Body of pancreas (tissue), 4 donors: ENCODE results near the gene RBM19. TPM values are rescaled to one million over a fixed set of nuclear protein-coding genes. Genes with fewer than 3 reads are reported as not detected.
A peak's percentile ranks its signal among the peaks of the same experiment; 100 is the strongest.
"Not testable (repeated sequence)": the region's sequence is repeated elsewhere in the genome, so short reads cannot be mapped to it uniquely, and the experiment has no call there.

Experiments used
- ATAC-seq: fragments of 150-250 bp; one replicate; pipeline ENCODE4 v1.9.1; 2016
- DNase-seq, 4 donors: peaks; one replicate each; pipeline ENCODE4 v3.0.0-alpha.2; 2019
- H3K27ac ChIP-seq, 4 donors: fragments of 200-600 bp; sonication (generic); 1 replicate in 3 of 4; 2 replicates in 1 of 4; pipeline versions ENCODE4 v1.5.1 to v1.6.1; 2016 to 2019; ENCODE audit warnings: mild to moderate bottlenecking in 1 of 4, mixed read lengths in 1 of 4, moderate library complexity in 1 of 4
- H3K27me3 ChIP-seq, 2 donors: fragments of 200-600 bp; sonication (generic); one replicate each; pipeline ENCODE4 v1.6.0; 2016; ENCODE audit warnings: mild to moderate bottlenecking in 1 of 2
- H3K36me3 ChIP-seq, 2 donors: fragments of 200-600 bp; sonication (generic); replicated peaks in 1 of 2; 2 replicates each; pipeline ENCODE4 v1.5.1; 2016; ENCODE audit warnings: low read depth in 2 of 2; ENCODE audit not compliant: insufficient read depth in 1 of 2
- H3K4me1 ChIP-seq: fragments of 200-600 bp; sonication (generic); one replicate; pipeline ENCODE4 v1.6.0; 2016
- H3K4me3 ChIP-seq, 2 donors: fragments of 200-600 bp; sonication (generic); 1 replicate in 1 of 2; 2 replicates in 1 of 2; pipeline ENCODE4 v1.5.1; 2016 to 2019
- H3K9me3 ChIP-seq, 3 donors: fragments of 200-600 bp; sonication (generic); 1 replicate in 2 of 3; 2 replicates in 1 of 3; pipeline ENCODE4 v1.5.1; 2016
- POLR2A ChIP-seq, 3 donors: fragments of 450-650 bp; IDR thresholded peaks; one replicate each; pipeline ENCODE4 v1.6.1; 2016; ENCODE audit warnings: antibody characterized with exemption in 3 of 3, mild to moderate bottlenecking in 2 of 3
- WGBS, 2 donors: methylation state at CpG; one replicate each; pipeline ENCODE4 v1.1.5; 2017; 5-methylcytosine and 5-hydroxymethylcytosine counted together
- intact Hi-C: fragments of 100-400 bp; cut with DNase I; formaldehyde crosslinking; loops from one replicate; pipeline ENCODE4 v1.15.1; 2023
- total RNA-seq, 2 donors: library from RNA; depleted of rRNA; stranded (reverse); fragments of >200 nt; gene quantifications; one replicate each; pipeline ENCODE4 v1.1.0, GENCODE V29; 2016
- TF ChIP-seq, protein P1 (sequence below), 7 experiments: fragments of 450-650 bp in 4 of 7; fragments of 200-600 bp in 3 of 7; sonication (generic) in 3 of 7; IDR thresholded peaks; one replicate each; pipeline ENCODE4 v1.5.1; 2016 to 2019; ENCODE audit warnings: antibody characterized with exemption in 7 of 7

The RBM19 gene
- total RNA-seq, 2 donors from 2014 or later = 18.4 to 36.3 TPM

DNA sequence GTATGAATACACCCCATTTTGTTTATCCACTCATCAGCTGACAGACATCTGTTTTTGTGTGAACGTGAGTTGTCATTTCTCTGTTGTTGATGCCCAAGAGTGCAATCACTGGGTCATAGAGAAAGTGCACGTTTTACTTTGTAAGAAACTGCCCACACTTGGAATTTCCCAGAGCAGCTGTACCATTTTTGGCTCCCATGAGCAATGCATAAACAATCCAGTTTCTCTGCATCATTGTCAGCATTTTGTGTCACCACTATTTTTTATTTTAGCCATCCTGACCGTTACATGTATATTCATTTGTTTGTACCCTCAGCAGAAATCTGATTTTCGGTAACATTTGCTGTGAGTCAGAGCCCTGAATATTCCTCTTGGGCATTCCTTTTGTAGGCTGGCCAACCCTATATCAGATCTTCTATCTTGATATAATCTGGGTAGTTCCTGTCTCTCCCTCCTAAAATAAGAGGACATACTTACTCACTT, 62.7 kb downstream of the RBM19 start:
- DNase-seq (no peak), ATAC-seq (no peak)
- intact Hi-C loops = no loop called here
- WGBS, 2 donors = 86 to 94% methylated on average over 4 of the region's 4 CpGs
- H3K4me1 ChIP-seq = peaks cover 19% of the 10 kb centered on the region
- TF ChIP-seq POLR2A (IDR thresholded peaks at IDR 0.05) = no peak
- TF ChIP-seq, protein P1, sequence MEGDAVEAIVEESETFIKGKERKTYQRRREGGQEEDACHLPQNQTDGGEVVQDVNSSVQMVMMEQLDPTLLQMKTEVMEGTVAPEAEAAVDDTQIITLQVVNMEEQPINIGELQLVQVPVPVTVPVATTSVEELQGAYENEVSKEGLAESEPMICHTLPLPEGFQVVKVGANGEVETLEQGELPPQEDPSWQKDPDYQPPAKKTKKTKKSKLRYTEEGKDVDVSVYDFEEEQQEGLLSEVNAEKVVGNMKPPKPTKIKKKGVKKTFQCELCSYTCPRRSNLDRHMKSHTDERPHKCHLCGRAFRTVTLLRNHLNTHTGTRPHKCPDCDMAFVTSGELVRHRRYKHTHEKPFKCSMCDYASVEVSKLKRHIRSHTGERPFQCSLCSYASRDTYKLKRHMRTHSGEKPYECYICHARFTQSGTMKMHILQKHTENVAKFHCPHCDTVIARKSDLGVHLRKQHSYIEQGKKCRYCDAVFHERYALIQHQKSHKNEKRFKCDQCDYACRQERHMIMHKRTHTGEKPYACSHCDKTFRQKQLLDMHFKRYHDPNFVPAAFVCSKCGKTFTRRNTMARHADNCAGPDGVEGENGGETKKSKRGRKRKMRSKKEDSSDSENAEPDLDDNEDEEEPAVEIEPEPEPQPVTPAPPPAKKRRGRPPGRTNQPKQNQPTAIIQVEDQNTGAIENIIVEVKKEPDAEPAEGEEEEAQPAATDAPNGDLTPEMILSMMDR (IDR thresholded peaks at IDR 0.05) = no peak
- no peaks in the 10 kb centered on the region for H3K9me3 ChIP-seq
- no peak overlapping the region for H3K4me3 ChIP-seq
- no peak overlapping the region for H3K27ac ChIP-seq
- no peaks in the 10 kb centered on the region for H3K27me3 ChIP-seq
- peaks cover 0 to 4% of the 10 kb centered on the region in 2 donors for H3K36me3 ChIP-seq

DNA sequence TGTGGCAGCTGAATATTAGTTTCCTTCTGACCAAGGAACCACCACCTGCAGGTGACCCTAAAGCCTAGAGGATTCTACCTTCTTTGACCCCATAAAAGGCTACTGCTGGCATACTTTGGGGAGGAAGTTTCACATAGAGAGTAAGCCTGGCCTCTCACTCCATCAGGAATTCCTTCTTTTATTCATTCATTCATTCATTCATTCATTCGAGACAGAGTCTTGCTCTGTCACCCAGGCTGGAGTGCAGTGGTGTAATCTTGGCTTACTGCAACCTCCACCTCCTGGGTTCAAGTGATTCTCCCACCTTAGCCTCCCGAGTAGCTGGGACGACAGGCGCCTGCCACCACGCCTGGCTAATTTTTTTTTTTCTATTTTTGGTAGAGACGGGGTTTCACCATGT, 64.8 kb downstream of the RBM19 start:
- H3K4me1 ChIP-seq = peaks cover 19% of the 10 kb centered on the region
- DNase-seq, intact Hi-C loops, H3K9me3 ChIP-seq, H3K27me3 ChIP-seq, H3K27ac ChIP-seq, H3K36me3 ChIP-seq, H3K4me3 ChIP-seq, ATAC-seq: not testable (repeated sequence)
- 92 to 94% methylated on average over 6 of the region's 6 CpGs for WGBS, 2 donors

DNA sequence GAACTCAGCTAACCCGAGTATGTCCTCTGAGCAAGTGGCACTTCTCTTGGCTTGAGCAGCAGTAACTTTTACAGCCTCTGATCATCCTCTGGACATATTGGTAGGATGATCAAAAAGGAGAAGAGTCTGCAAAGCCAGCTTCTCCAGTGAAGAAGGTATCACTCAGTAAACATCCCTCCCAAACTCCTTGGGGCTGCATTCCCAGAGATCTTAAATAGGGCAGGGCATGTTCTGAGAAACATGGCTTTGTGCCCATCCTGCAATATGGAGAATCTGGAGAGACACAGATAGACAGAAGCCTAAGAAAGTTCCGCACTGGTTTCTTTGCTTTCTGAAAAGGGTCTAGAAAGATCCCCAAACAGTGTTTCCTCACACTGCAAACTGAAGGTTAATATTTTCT, 65.4 kb downstream of the RBM19 start:
- H3K36me3 ChIP-seq = peaks cover 0 to 2% of the 10 kb centered on the region in 2 donors
- no peaks in the 10 kb centered on the region for H3K27me3 ChIP-seq
- TF ChIP-seq, protein P1 (IDR thresholded peaks at IDR 0.05) = no peak
- TF ChIP-seq POLR2A (IDR thresholded peaks at IDR 0.05) = no peak
- 86 to 94% methylated on average over 2 of the region's 2 CpGs for WGBS, 2 donors
- intact Hi-C loops = no loop called here
- H3K4me1 ChIP-seq = peaks cover 19% of the 10 kb centered on the region
- no peak overlapping the region for H3K4me3 ChIP-seq
- H3K27ac ChIP-seq = peak overlapping the region in 1 of 4 donors; percentile 77
- H3K9me3 ChIP-seq = no peaks in the 10 kb centered on the region
- DNase-seq (no peak), ATAC-seq (no peak)

DNA sequence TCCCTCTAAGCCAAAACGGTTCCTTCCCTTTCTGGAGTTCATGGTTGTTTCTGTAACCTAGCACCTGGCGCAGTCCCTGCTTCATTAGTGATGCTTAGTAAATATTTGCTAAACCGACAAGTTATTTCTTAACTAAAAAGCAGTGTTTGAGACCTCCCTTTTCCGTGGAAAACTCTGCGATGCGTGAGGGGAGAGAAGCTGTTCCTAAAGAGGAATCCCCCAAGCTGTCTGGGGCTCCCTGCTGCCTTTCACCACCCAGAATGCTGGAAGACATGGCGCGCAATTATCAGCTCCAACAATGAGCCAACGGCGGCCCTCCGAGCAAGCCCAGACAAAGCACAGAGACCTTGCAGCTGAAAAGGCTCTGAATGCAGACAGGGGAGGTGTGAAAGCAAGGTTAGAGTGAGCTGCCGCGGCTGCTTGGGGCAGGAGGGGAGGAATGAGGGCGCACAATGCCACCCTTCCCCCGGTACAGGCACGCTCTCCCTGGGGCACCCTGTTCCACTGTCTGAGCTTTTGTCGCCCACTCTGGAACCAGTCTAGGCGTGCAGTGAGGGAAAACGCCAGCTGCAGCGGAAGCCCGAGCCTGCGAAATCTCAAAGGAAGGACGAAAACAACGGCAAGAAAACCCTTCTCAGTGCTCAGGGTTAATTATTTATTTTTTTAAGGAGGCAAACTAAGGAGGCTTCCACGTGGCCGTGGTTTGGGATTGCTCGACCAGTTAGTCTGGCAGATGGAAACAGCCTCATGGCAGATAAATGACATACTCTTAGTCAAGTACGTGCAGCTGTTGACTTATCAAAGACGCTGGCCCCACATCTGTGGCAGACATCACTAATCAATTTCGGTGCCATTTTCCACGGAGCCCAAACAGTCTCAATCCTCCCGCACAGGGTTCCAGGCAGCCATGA, 66.3 kb downstream of the RBM19 start:
- Histone ChIP-seq H3K36me3 (peaks cover 0 to 2% of the 10 kb centered on the region in 2 donors), H3K4me3 (no peak overlapping the region), H3K4me1 (peaks cover 19% of the 10 kb centered on the region), H3K27me3 (no peaks in the 10 kb centered on the region), H3K27ac (peak overlapping the region; percentile 61 to 77 (median 70)), H3K9me3 (no peaks in the 10 kb centered on the region)
- peak; percentile 34 to 72 (median 66) for DNase-seq
- TF ChIP-seq POLR2A (IDR thresholded peaks at IDR 0.05) = peak; percentile 38 to 57 (median 50)
- TF ChIP-seq, protein P1 (IDR thresholded peaks at IDR 0.05) = no peak
- ATAC-seq = peak; percentile 62
- intact Hi-C loops = no loop called here
- 31 to 50% methylated on average over 31 to 32 of the region's 32 CpGs for WGBS, 2 donors

DNA sequence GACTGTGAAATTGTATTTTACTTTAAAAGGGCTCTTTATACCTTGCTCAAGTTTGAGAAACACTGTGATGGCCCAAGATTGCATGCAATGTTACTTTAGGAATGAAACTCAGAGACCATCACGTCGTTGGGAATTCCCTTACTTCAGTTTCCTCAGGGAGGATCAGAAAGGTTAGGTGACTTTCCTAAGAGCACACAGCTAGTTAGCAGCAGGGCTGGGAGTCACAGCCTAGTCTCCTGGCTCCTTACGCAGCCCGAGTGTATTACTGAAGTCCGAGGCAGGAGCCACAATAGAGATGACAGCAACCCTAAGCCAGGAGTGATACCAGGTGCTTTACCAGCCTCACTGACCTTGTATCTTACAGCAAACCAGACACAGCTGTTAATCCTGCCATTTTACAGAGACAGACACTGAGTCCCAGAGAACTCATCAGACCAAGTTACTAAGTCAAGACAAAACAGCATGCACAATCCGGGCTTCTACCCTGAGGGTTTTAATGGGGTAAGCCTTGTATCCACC, 67.0 kb downstream of the RBM19 start:
- TF ChIP-seq POLR2A (IDR thresholded peaks at IDR 0.05) = no peak
- TF ChIP-seq, protein P1 (IDR thresholded peaks at IDR 0.05) = no peak
- Histone ChIP-seq H3K36me3 (peaks cover 0 to 2% of the 10 kb centered on the region in 2 donors), H3K4me3 (no peak overlapping the region), H3K27me3 (no peaks in the 10 kb centered on the region), H3K4me1 (peaks cover 19% of the 10 kb centered on the region), H3K27ac (peak overlapping the region; percentile 61 to 77 (median 70)), H3K9me3 (no peaks in the 10 kb centered on the region)
- no peak for ATAC-seq
- DNase-seq = peak in 1 of 4 donors; percentile 11
- 35 to 50% methylated on average over 6 of the region's 6 CpGs for WGBS, 2 donors
- intact Hi-C loops = no loop called here
